ENCODE data around the gene SPATA2L. TPM values are rescaled to one million over a fixed set of nuclear protein-coding genes. Genes with fewer than 3 reads are reported as not detected.
"Not testable (repeated sequence)": the region's sequence is repeated elsewhere in the genome, so short reads cannot be mapped to it uniquely, and the experiment has no call there.

The SPATA2L gene
- total and polyA plus RNA-seq, 4 donors: 6.9 to 17.3 (median 13.6) TPM

- no peak overlapping the region for H3K4me3 ChIP-seq
- H3K9ac ChIP-seq (ENCODE audit: insufficient read depth in 1 of 2, low read length in 2 of 2): no peak overlapping the region
- no peak for DNase-seq
- H3K27me3 ChIP-seq (ENCODE audit: control insufficient read depth in 3 of 3, insufficient read depth in 3 of 3, low read length in 2 of 3): no peaks in the 10 kb centered on the region
- H3K36me3 ChIP-seq (ENCODE audit: control insufficient read depth in 4 of 4, insufficient read depth in 4 of 4, low read length in 4 of 4): peaks cover 0 to 6% (median 0%) of the 10 kb centered on the region in 4 donors
- H3K9me3 ChIP-seq (ENCODE audit: control insufficient read depth in 4 of 4, insufficient read depth in 3 of 4, low read length in 3 of 4): no peaks in the 10 kb centered on the region
- H3K27ac ChIP-seq (ENCODE audit: low read depth in 1 of 2, low read length in 1 of 2): no peak overlapping the region
- no peak for TF ChIP-seq CTCF (IDR thresholded peaks at IDR 0.05; ENCODE audit: control extremely low read depth, extremely low read depth)
- no peak for ATAC-seq (ENCODE audit: insufficient read depth, low FRiP score)
- peaks cover 0 to 4% (median 0%) of the 10 kb centered on the region in 5 donors for H3K4me1 ChIP-seq (ENCODE audit: control insufficient read depth in 5 of 5, insufficient read depth in 5 of 5, low read length in 5 of 5)
- 83 to 84% methylated on average over 9 of the region's 9 CpGs for WGBS, 2 donors
Observed at GRCh38 chr16:89667633-89668032, 33.9 kb downstream of the SPATA2L start.

GRCh38 chr16:89667000-89667399 lies 34.5 kb downstream of the SPATA2L start:
- not testable (repeated sequence) for DNase-seq; H3K27me3 ChIP-seq (ENCODE audit: control insufficient read depth in 3 of 3, insufficient read depth in 3 of 3, low read length in 2 of 3); ATAC-seq (ENCODE audit: insufficient read depth, low FRiP score); H3K27ac ChIP-seq (ENCODE audit: low read depth in 1 of 2, low read length in 1 of 2); H3K4me3 ChIP-seq; H3K36me3 ChIP-seq (ENCODE audit: control insufficient read depth in 4 of 4, insufficient read depth in 4 of 4, low read length in 4 of 4); H3K4me1 ChIP-seq (ENCODE audit: control insufficient read depth in 5 of 5, insufficient read depth in 5 of 5, low read length in 5 of 5); H3K9ac ChIP-seq (ENCODE audit: insufficient read depth in 1 of 2, low read length in 2 of 2); H3K9me3 ChIP-seq (ENCODE audit: control insufficient read depth in 4 of 4, insufficient read depth in 3 of 4, low read length in 3 of 4)
- WGBS, 2 donors: 63 to 91% methylated on average over 6 of the region's 7 CpGs

GRCh38 chr16:89664238-89664637 lies 37.3 kb downstream of the SPATA2L start:
- not testable (repeated sequence) for H3K9me3 ChIP-seq (ENCODE audit: control insufficient read depth in 4 of 4, insufficient read depth in 3 of 4, low read length in 3 of 4); H3K27me3 ChIP-seq (ENCODE audit: control insufficient read depth in 3 of 3, insufficient read depth in 3 of 3, low read length in 2 of 3); ATAC-seq (ENCODE audit: insufficient read depth, low FRiP score); H3K4me1 ChIP-seq (ENCODE audit: control insufficient read depth in 5 of 5, insufficient read depth in 5 of 5, low read length in 5 of 5); H3K9ac ChIP-seq (ENCODE audit: insufficient read depth in 1 of 2, low read length in 2 of 2); H3K4me3 ChIP-seq; H3K27ac ChIP-seq (ENCODE audit: low read depth in 1 of 2, low read length in 1 of 2)
- WGBS, 2 donors: 87 to 88% methylated on average over 10 of the region's 11 CpGs
- peak in 1 of 3 donors; percentile 6 for DNase-seq
- H3K36me3 ChIP-seq (ENCODE audit: control insufficient read depth in 4 of 4, insufficient read depth in 4 of 4, low read length in 4 of 4): peaks cover 3 to 18% (median 5%) of the 10 kb centered on the region in 4 donors

- no peaks in the 10 kb centered on the region for H3K9me3 ChIP-seq (ENCODE audit: control insufficient read depth in 4 of 4, insufficient read depth in 3 of 4, low read length in 3 of 4)
- H3K27me3 ChIP-seq (ENCODE audit: control insufficient read depth in 3 of 3, insufficient read depth in 3 of 3, low read length in 2 of 3): no peaks in the 10 kb centered on the region
- H3K27ac ChIP-seq (ENCODE audit: low read depth in 1 of 2, low read length in 1 of 2): no peak overlapping the region
- no peak overlapping the region for H3K9ac ChIP-seq (ENCODE audit: insufficient read depth in 1 of 2, low read length in 2 of 2)
- DNase-seq: no peak
- ATAC-seq (ENCODE audit: insufficient read depth, low FRiP score): no peak
- WGBS, 2 donors: 92 to 93% methylated on average over 9 of the region's 9 CpGs
- TF ChIP-seq CTCF (IDR thresholded peaks at IDR 0.05; ENCODE audit: control extremely low read depth, extremely low read depth): no peak
- H3K36me3 ChIP-seq (ENCODE audit: control insufficient read depth in 4 of 4, insufficient read depth in 4 of 4, low read length in 4 of 4): peaks cover 3 to 18% (median 5%) of the 10 kb centered on the region in 4 donors
- H3K4me1 ChIP-seq (ENCODE audit: control insufficient read depth in 5 of 5, insufficient read depth in 5 of 5, low read length in 5 of 5): peaks cover 4 to 20% (median 8%) of the 10 kb centered on the region in 5 donors
- H3K4me3 ChIP-seq: no peak overlapping the region
Observed at GRCh38 chr16:89661215-89661614, 40.3 kb downstream of the SPATA2L start.

Measured in lung (tissue), 12 donors.